ENCODE results near the gene DEFB132.

DEFB132 gene

GRCh38 chr20:263701-264100 is 6.2 kb downstream of the DEFB132 start:
- H3K9me2 ChIP-seq (replicated peaks; ENCODE audit: control insufficient read depth, low read length), result no peaks in the 10 kb centered on the region
- TF ChIP-seq CTCF (IDR thresholded peaks at IDR 0.05; ENCODE audit: low read depth, low read length, poor library complexity, severe bottlenecking) (no peak), EZH2phosphoT487 (IDR thresholded peaks at IDR 0.05; ENCODE audit: borderline replicate concordance, low read length) (no peak)
- H3K27me3 ChIP-seq (ENCODE audit: control insufficient read depth, low read length), result peaks cover 23% of the 10 kb centered on the region
- H3K27ac ChIP-seq (ENCODE audit: low read depth, low read length), result no peak overlapping the region
- no peaks in the 10 kb centered on the region for H4K20me1 ChIP-seq (ENCODE audit: control insufficient read depth, insufficient read depth, low read depth, low read length)
- H3K4me1 ChIP-seq (ENCODE audit: control insufficient read depth, low read length), result peaks cover 9% of the 10 kb centered on the region
- H3K4me3 ChIP-seq (ENCODE audit: low read length), result no peak overlapping the region
- H3K79me2 ChIP-seq (ENCODE audit: control insufficient read depth, low read length), result no peaks in the 10 kb centered on the region
- H3K9me3 ChIP-seq (ENCODE audit: control insufficient read depth, insufficient read depth, low read length), result no peaks in the 10 kb centered on the region
- H3K4me2 ChIP-seq (ENCODE audit: low read length), result no peak overlapping the region
- no peaks in the 10 kb centered on the region for H3F3A ChIP-seq (ENCODE audit: control insufficient read depth, insufficient read depth)
- H3K36me3 ChIP-seq (ENCODE audit: control insufficient read depth, low read length), result no peaks in the 10 kb centered on the region

DNA sequence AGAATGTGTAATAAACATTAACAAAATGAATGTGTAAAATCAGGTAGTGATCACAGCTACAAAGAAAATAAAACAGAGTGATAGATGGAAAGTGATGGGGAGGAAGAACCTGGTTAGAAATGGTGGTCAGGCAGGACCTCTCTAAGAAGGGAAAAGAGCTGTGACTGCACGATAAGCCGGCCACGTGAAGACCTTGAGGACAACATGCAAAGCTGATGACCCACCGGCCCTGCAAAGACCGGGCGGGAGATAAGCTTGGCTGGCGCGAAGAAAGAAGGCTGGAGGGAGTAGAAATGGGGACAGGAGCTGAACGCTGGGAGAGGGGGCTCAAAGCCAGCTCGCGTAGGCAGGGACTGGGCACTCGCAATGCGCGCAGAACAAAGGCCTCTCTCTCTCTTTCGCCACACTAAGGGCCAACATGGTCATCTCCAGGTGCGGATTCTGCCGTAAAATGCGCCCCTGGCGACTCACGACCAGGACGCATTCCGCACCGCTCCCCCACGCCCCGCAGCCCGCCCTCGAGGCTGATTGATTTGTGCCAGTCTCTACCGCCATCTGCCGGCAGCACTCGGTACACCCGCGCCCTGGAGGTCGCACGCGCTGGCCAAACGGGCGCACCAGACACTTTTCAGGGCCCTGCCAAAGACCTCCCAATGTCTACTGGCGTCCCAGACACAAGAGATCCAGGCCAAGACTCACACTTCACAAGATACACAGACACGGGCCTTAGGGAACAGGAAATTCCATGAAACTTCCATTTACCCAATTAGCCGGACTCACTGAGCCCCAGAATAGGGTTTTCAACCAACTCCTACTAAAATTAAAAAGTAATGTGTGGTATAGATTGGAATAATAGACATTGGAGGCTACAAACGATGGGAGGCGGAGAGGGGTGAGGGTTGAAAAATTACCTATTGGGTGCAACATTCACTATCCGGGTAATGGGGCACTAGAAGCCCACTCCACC is 9.4 kb downstream of the DEFB132 start:
- no peaks in the 10 kb centered on the region for H3K9me3 ChIP-seq (ENCODE audit: control insufficient read depth, insufficient read depth, low read length)
- H3K79me2 ChIP-seq (ENCODE audit: control insufficient read depth, low read length), result no peaks in the 10 kb centered on the region
- peaks cover 9% of the 10 kb centered on the region for H3K27me3 ChIP-seq (ENCODE audit: control insufficient read depth, low read length)
- H3K36me3 ChIP-seq (ENCODE audit: control insufficient read depth, low read length), result no peaks in the 10 kb centered on the region
- peaks cover 9% of the 10 kb centered on the region for H3K4me1 ChIP-seq (ENCODE audit: control insufficient read depth, low read length)
- H3K27ac ChIP-seq (ENCODE audit: low read depth, low read length), result no peak overlapping the region
- H3K4me3 ChIP-seq (ENCODE audit: low read length), result peak overlapping the region; percentile 73
- H3K4me2 ChIP-seq (ENCODE audit: low read length), result peak overlapping the region; percentile 83
- no peaks in the 10 kb centered on the region for H3F3A ChIP-seq (ENCODE audit: control insufficient read depth, insufficient read depth)
- no peaks in the 10 kb centered on the region for H3K9me2 ChIP-seq (replicated peaks; ENCODE audit: control insufficient read depth, low read length)
- H4K20me1 ChIP-seq (ENCODE audit: control insufficient read depth, insufficient read depth, low read depth, low read length), result no peaks in the 10 kb centered on the region
- TF ChIP-seq CTCF (IDR thresholded peaks at IDR 0.05; ENCODE audit: low read depth, low read length, poor library complexity, severe bottlenecking) (peak; percentile 96), EZH2phosphoT487 (IDR thresholded peaks at IDR 0.05; ENCODE audit: borderline replicate concordance, low read length) (no peak)

GRCh38 chr20:270517-270916 is 13.0 kb downstream of the DEFB132 start:
- Histone ChIP-seq H3K27me3 (ENCODE audit: control insufficient read depth, low read length) (peaks cover 4% of the 10 kb centered on the region; the same call in 1 of the 2 replicates), H4K20me1 (ENCODE audit: control insufficient read depth, insufficient read depth, low read depth, low read length) (no peaks in the 10 kb centered on the region), H3K27ac (ENCODE audit: low read depth, low read length) (no peak overlapping the region), H3K36me3 (ENCODE audit: control insufficient read depth, low read length) (no peaks in the 10 kb centered on the region), H3K4me2 (ENCODE audit: low read length) (no peak overlapping the region), H3K79me2 (ENCODE audit: control insufficient read depth, low read length) (no peaks in the 10 kb centered on the region), H3K4me1 (ENCODE audit: control insufficient read depth, low read length) (peaks cover 9% of the 10 kb centered on the region), H3F3A (ENCODE audit: control insufficient read depth, insufficient read depth) (no peaks in the 10 kb centered on the region), H3K9me3 (ENCODE audit: control insufficient read depth, insufficient read depth, low read length) (no peaks in the 10 kb centered on the region), H3K9me2 (replicated peaks; ENCODE audit: control insufficient read depth, low read length) (no peaks in the 10 kb centered on the region), H3K4me3 (ENCODE audit: low read length) (no peak overlapping the region)
- TF ChIP-seq EZH2phosphoT487 (IDR thresholded peaks at IDR 0.05; ENCODE audit: borderline replicate concordance, low read length) (no peak), CTCF (IDR thresholded peaks at IDR 0.05; ENCODE audit: low read depth, low read length, poor library complexity, severe bottlenecking) (no peak)

Measured in DOHH2 (cell line).